HepG2 (cell line): ENCODE measurements around the gene COX6A2. TPM values are rescaled to one million over a fixed set of nuclear protein-coding genes. Genes with fewer than 3 reads are reported as not detected.

Experiments used
- AGO2 ChIP-seq: fragments of 200-400 bp; formaldehyde crosslinking; optimal IDR thresholded peaks from 2 replicates; pipeline ENCODE3; 2017; ENCODE audit warnings: mild to moderate bottlenecking, low read depth, low read length, moderate library complexity
- ARID5B ChIP-seq: IDR thresholded peaks from 2 replicates; pipeline ENCODE4 v1.4.0; 2020; ENCODE audit warnings: mild to moderate bottlenecking, missing genetic modification reagents
- PAXIP1 ChIP-seq: sonication (generic); formaldehyde crosslinking; conservative IDR thresholded peaks from 2 replicates; pipeline ENCODE4 v1.4.0; 2020; ENCODE audit warnings: mild to moderate bottlenecking, missing genetic modification reagents, moderate library complexity
- SUZ12 ChIP-seq: fragments of 150-350 bp; IDR thresholded peaks from 2 replicates; pipeline ENCODE4 v1.6.1; 2014; ENCODE audit warnings: low read depth, low read length
- ZBTB40 ChIP-seq, 2 experiments: fragments of 450-650 bp in 1 of 2; sonication (generic) in 1 of 2; formaldehyde crosslinking in 1 of 2; IDR thresholded peaks; 2 replicates each; pipeline versions ENCODE4 v1.6.1 to v1.8.0; 2016 to 2022; ENCODE audit warnings: antibody characterized with exemption in 1 of 2, mild to moderate bottlenecking in 1 of 2, missing genetic modification reagents in 1 of 2
- ZNF275 ChIP-seq: sonication (generic); formaldehyde crosslinking; IDR thresholded peaks from 2 replicates; pipeline ENCODE4 v1.8.0; 2022; ENCODE audit warnings: missing genetic modification reagents, mild to moderate bottlenecking, inconsistent platforms, borderline replicate concordance
- polyA plus RNA-seq, 8 experiments: library from polyadenylated mRNA; depleted of rRNA in 3 of 8; stranded (reverse) in 7 of 8; unstranded in 1 of 8; fragments of >200 nt; fragmentation: Illumina TruSeq in 4 of 8; extraction: Trizol in 4 of 8; gene quantifications; 2 replicates each; pipeline versions ENCODE4 v1.2.1 to v1.2.3, GENCODE V29; 2011 to 2016; ENCODE audit warnings: low read depth in 4 of 8, missing spikeins in 1 of 8, mixed read lengths in 1 of 8; ENCODE audit not compliant: insufficient read depth in 1 of 8
- total RNA-seq, 5 experiments: library from RNA; depleted of rRNA; stranded (reverse); fragments of >200 nt; fragmentation: Illumina TruSeq; extraction: Trizol; gene quantifications; 2 replicates each; pipeline ENCODE4 v1.2.3, GENCODE V29; 2016; ENCODE audit warnings: low read depth in 1 of 5

The COX6A2 gene
- total and polyA plus RNA-seq, 2 of the 13 experiments (the other 11 are each of a cell fraction or from before 2014, with no cell fraction given): not detected

- TF ChIP-seq PAXIP1 (no peak), ZBTB40 (IDR thresholded peaks at IDR 0.05) (no peak), ZBTB40 (CRISPR knock-in tag; IDR thresholded peaks at IDR 0.05) (no peak), AGO2 (peak; percentile 60), SUZ12 (no peak), ZNF275 (no peak), ARID5B (no peak)
- TF ChIP-seq, all 625 proteins: peak for 2
Observed at GRCh38 chr16:31464348-31464769, 36.2 kb upstream of the COX6A2 start (continued).
